ENCODE measurements around the gene GRAP. TPM values are rescaled to one million over a fixed set of nuclear protein-coding genes. Genes with fewer than 3 reads are reported as not detected.
A peak's percentile ranks its signal among the peaks of the same experiment; 100 is the strongest.

GRAP gene
- total RNA-seq, 1 donor from 2014 or later, result not detected

GRCh38 chr17:18984273-18985114 lies 62.3 kb downstream of the GRAP start:
- Mint-ChIP-seq H3K27ac (ENCODE audit: unreplicated experiment) (no peak overlapping the region), H3K4me1 (ENCODE audit: unreplicated experiment) (peaks cover 14% of the 10 kb centered on the region), H3K36me3 (ENCODE audit: unreplicated experiment) (no peaks in the 10 kb centered on the region), H3K27me3 (ENCODE audit: unreplicated experiment) (no peaks in the 10 kb centered on the region), H3K4me3 (ENCODE audit: unreplicated experiment) (no peak overlapping the region), H3K9me3 (ENCODE audit: unreplicated experiment) (no peaks in the 10 kb centered on the region)
- no peak for TF ChIP-seq CTCF (IDR thresholded peaks at IDR 0.05)
- DNase-seq (ENCODE audit: extremely low spot score, unreplicated experiment), result no peak

- no peak for TF ChIP-seq CTCF (IDR thresholded peaks at IDR 0.05)
- Mint-ChIP-seq H3K27me3 (ENCODE audit: unreplicated experiment) (no peaks in the 10 kb centered on the region), H3K36me3 (ENCODE audit: unreplicated experiment) (peaks cover 2% of the 10 kb centered on the region), H3K4me3 (ENCODE audit: unreplicated experiment) (no peak overlapping the region), H3K4me1 (ENCODE audit: unreplicated experiment) (peaks cover 14% of the 10 kb centered on the region), H3K9me3 (ENCODE audit: unreplicated experiment) (no peaks in the 10 kb centered on the region), H3K27ac (ENCODE audit: unreplicated experiment) (peak overlapping the region; percentile 68)
- no peak for DNase-seq (ENCODE audit: extremely low spot score, unreplicated experiment)
Observed at GRCh38 chr17:18981642-18982424, 64.9 kb downstream of the GRAP start.

- DNase-seq (ENCODE audit: extremely low spot score, unreplicated experiment), result no peak
- Mint-ChIP-seq H3K4me1 (ENCODE audit: unreplicated experiment) (peaks cover 14% of the 10 kb centered on the region), H3K27me3 (ENCODE audit: unreplicated experiment) (no peaks in the 10 kb centered on the region), H3K27ac (ENCODE audit: unreplicated experiment) (no peak overlapping the region), H3K9me3 (ENCODE audit: unreplicated experiment) (no peaks in the 10 kb centered on the region), H3K36me3 (ENCODE audit: unreplicated experiment) (peaks cover 2% of the 10 kb centered on the region), H3K4me3 (ENCODE audit: unreplicated experiment) (no peak overlapping the region)
- no peak for TF ChIP-seq CTCF (IDR thresholded peaks at IDR 0.05)
Observed at GRCh38 chr17:18981335-18981641, 65.5 kb downstream of the GRAP start.

- no peak for TF ChIP-seq CTCF (IDR thresholded peaks at IDR 0.05)
- Mint-ChIP-seq H3K4me3 (ENCODE audit: unreplicated experiment) (no peak overlapping the region), H3K9me3 (ENCODE audit: unreplicated experiment) (no peaks in the 10 kb centered on the region), H3K36me3 (ENCODE audit: unreplicated experiment) (peaks cover 2% of the 10 kb centered on the region), H3K27ac (ENCODE audit: unreplicated experiment) (no peak overlapping the region), H3K4me1 (ENCODE audit: unreplicated experiment) (peaks cover 14% of the 10 kb centered on the region), H3K27me3 (ENCODE audit: unreplicated experiment) (no peaks in the 10 kb centered on the region)
- no peak for DNase-seq (ENCODE audit: extremely low spot score, unreplicated experiment)
Observed at GRCh38 chr17:18980682-18981334, 65.9 kb downstream of the GRAP start.

- H3K4me3 Mint-ChIP-seq (ENCODE audit: unreplicated experiment), result no peak overlapping the region
Observed at GRCh38 chr17:18978655-18979054, 68.1 kb downstream of the GRAP start.

More at GRCh38 chr17:18978655-18979054, 68.1 kb downstream of the GRAP start:
- Mint-ChIP-seq H3K27me3 (ENCODE audit: unreplicated experiment) (no peaks in the 10 kb centered on the region), H3K4me1 (ENCODE audit: unreplicated experiment) (peaks cover 14% of the 10 kb centered on the region), H3K9me3 (ENCODE audit: unreplicated experiment) (no peaks in the 10 kb centered on the region), H3K27ac (ENCODE audit: unreplicated experiment) (no peak overlapping the region), H3K36me3 (ENCODE audit: unreplicated experiment) (peaks cover 2% of the 10 kb centered on the region)
- DNase-seq (ENCODE audit: extremely low spot score, unreplicated experiment), result no peak
- no peak for TF ChIP-seq CTCF (IDR thresholded peaks at IDR 0.05)
